Smooth muscle cell (in vitro differentiated cells): Measurements from ENCODE around the gene ATP11C. TPM values are rescaled to one million over a fixed set of nuclear protein-coding genes. Genes with fewer than 3 reads are reported as not detected.

Experiments used
- DNase-seq: peaks from one replicate; lab custom pipeline; 2025; ENCODE audit not compliant: unreplicated experiment; lab: John Stamatoyannopoulos, UW
- H2AFZ ChIP-seq: fragments of 200-600 bp; sonication (generic); 2 replicates; pipeline ENCODE4 v1.6.0; 2016; ENCODE audit warnings: antibody characterized with exemption, low read depth, mild to moderate bottlenecking
- H3F3A ChIP-seq: fragments of 200-600 bp; sonication (generic); 2 replicates; pipeline ENCODE4 v1.6.0; 2017; ENCODE audit warnings: antibody characterized with exemption, low read depth
- H3K27ac ChIP-seq: fragments of 200-600 bp; sonication (generic); 2 replicates; pipeline ENCODE4 v1.5.1; 2016; ENCODE audit warnings: low read depth, mild to moderate bottlenecking
- H3K27me3 ChIP-seq: fragments of 200-600 bp; sonication (generic); 2 replicates; pipeline ENCODE4 v1.6.1; 2016; ENCODE audit warnings: low read depth, mild to moderate bottlenecking
- H3K36me3 ChIP-seq: fragments of 200-600 bp; sonication (generic); 2 replicates; pipeline ENCODE4 v1.5.1; 2016; ENCODE audit warnings: low read depth
- H3K4me1 ChIP-seq: fragments of 200-600 bp; sonication (generic); 2 replicates; pipeline ENCODE4 v1.5.1; 2016; ENCODE audit warnings: low read depth
- H3K4me2 ChIP-seq: fragments of 200-600 bp; sonication (generic); 2 replicates; pipeline ENCODE4 v1.6.0; 2016; ENCODE audit warnings: mild to moderate bottlenecking
- H3K4me3 ChIP-seq: fragments of 200-600 bp; sonication (generic); 2 replicates; pipeline ENCODE4 v1.5.1; 2016; ENCODE audit warnings: mild to moderate bottlenecking
- H3K79me2 ChIP-seq: fragments of 200-600 bp; sonication (generic); 2 replicates; pipeline ENCODE4 v1.6.0; 2016; ENCODE audit warnings: low read depth, mild to moderate bottlenecking
- H3K9ac ChIP-seq: fragments of 200-600 bp; sonication (generic); 2 replicates; pipeline ENCODE4 v1.6.0; 2016; ENCODE audit warnings: low read depth
- H3K9me3 ChIP-seq: fragments of 200-600 bp; sonication (generic); replicated peaks from 2 replicates; pipeline ENCODE4 v1.5.1; 2016; ENCODE audit warnings: low read depth
- H4K20me1 ChIP-seq: fragments of 200-600 bp; sonication (generic); 2 replicates; pipeline ENCODE4 v1.6.0; 2016; ENCODE audit warnings: low read depth
- CTCF ChIP-seq: fragments of 200-600 bp; sonication (generic); IDR thresholded peaks from 2 replicates; pipeline ENCODE4 v1.5.1; 2017; ENCODE audit warnings: borderline replicate concordance, mild to moderate bottlenecking, antibody characterized with exemption; ENCODE audit not compliant: insufficient read depth, poor library complexity, severe bottlenecking
- WGBS: methylation state at CpG from one replicate; pipeline ENCODE4 v1.1.7; 2016; ENCODE audit warnings: low lambda C conversion rate; 5-methylcytosine and 5-hydroxymethylcytosine counted together
- polyA plus RNA-seq: library from polyadenylated mRNA; unstranded; fragments of >200 nt; fragmentation: Nextera tagmentation; extraction: Ambion mirVana; gene quantifications from 2 replicates; pipeline ENCODE4 v1.2.1, GENCODE V29; 2016
- total RNA-seq: library from RNA; depleted of rRNA; stranded (reverse); fragments of >200 nt; gene quantifications from 2 replicates; pipeline ENCODE4 v1.2.3, GENCODE V29; 2014

Gene ATP11C
- total and polyA plus RNA-seq, 2 experiments from 2014 or later = 3.2 to 17.1 TPM

GRCh38 chrX:139826065-139827044, 106.5 kb downstream of the ATP11C start:
- no peak for DNase-seq
- Histone ChIP-seq H3K4me1 (no peaks in the 10 kb centered on the region), H2AFZ (no peak overlapping the region), H3K4me3 (no peak overlapping the region), H3K36me3 (no peaks in the 10 kb centered on the region), H3K9me3 (no peaks in the 10 kb centered on the region), H3K79me2 (no peaks in the 10 kb centered on the region), H3K27me3 (no peaks in the 10 kb centered on the region), H3K27ac (no peak overlapping the region), H3K9ac (no peak overlapping the region), H4K20me1 (peaks cover 7% of the 10 kb centered on the region), H3K4me2 (no peak overlapping the region), H3F3A (no peaks in the 10 kb centered on the region)
- WGBS = 70% methylated on average over 8 of the region's 8 CpGs
- TF ChIP-seq CTCF = no peak

GRCh38 chrX:139825618-139826017, 107.2 kb downstream of the ATP11C start:
- no peak overlapping the region for H3K4me2 ChIP-seq
- H4K20me1 ChIP-seq = peaks cover 7% of the 10 kb centered on the region
- no peak overlapping the region for H3K9ac ChIP-seq
- no peak overlapping the region for H2AFZ ChIP-seq
- no peaks in the 10 kb centered on the region for H3F3A ChIP-seq
- no peaks in the 10 kb centered on the region for H3K9me3 ChIP-seq
- H3K27me3 ChIP-seq = no peaks in the 10 kb centered on the region
- H3K79me2 ChIP-seq = no peaks in the 10 kb centered on the region
- WGBS = 78% methylated on average over 3 of the region's 3 CpGs
- H3K4me1 ChIP-seq = no peaks in the 10 kb centered on the region
- no peak overlapping the region for H3K27ac ChIP-seq
- no peak overlapping the region for H3K4me3 ChIP-seq
- DNase-seq = no peak
- no peaks in the 10 kb centered on the region for H3K36me3 ChIP-seq
- no peak for TF ChIP-seq CTCF

GRCh38 chrX:139823806-139824205, 109.0 kb downstream of the ATP11C start:
- Histone ChIP-seq H3K27ac (no peak overlapping the region), H3F3A (no peaks in the 10 kb centered on the region), H3K36me3 (no peaks in the 10 kb centered on the region), H3K4me1 (no peaks in the 10 kb centered on the region), H3K9ac (no peak overlapping the region), H2AFZ (no peak overlapping the region), H3K79me2 (no peaks in the 10 kb centered on the region), H3K4me3 (no peak overlapping the region), H3K27me3 (no peaks in the 10 kb centered on the region), H3K9me3 (no peaks in the 10 kb centered on the region), H4K20me1 (peaks cover 7% of the 10 kb centered on the region), H3K4me2 (no peak overlapping the region)
- 67% methylated on average over 6 of the region's 6 CpGs for WGBS
- no peak for DNase-seq
- no peak for TF ChIP-seq CTCF
